HuH-7.5 (cell line): ENCODE measurements around the gene JTB.

Experiments used
- DNase-seq: peaks from one replicate; pipeline ENCODE4 v3.0.0; 2011; ENCODE audit warnings: low spot score

Gene JTB

GRCh38 chr1:153953859-153954365 is 23.6 kb downstream of the JTB start:
- DNase-seq = peak; percentile 89

GRCh38 chr1:153951801-153952200 is 25.7 kb downstream of the JTB start:
- no peak for DNase-seq

GRCh38 chr1:153951183-153951582 is 26.3 kb downstream of the JTB start:
- DNase-seq = no peak

GRCh38 chr1:153946622-153947241 is 30.7 kb downstream of the JTB start, which contains the start of gene DENND4B:
Gene DENND4B, minus strand, starts transcription at chr1:153946718. Its CDS starts 2,344 bp downstream, at chr1:153944374.
- DNase-seq = peak; percentile 100

- peak; percentile 83 for DNase-seq
Measured at GRCh38 chr1:153945795-153946621, 31.5 kb downstream of the JTB start.

GRCh38 chr1:153945131-153945794 is 32.2 kb downstream of the JTB start:
- DNase-seq = no peak

GRCh38 chr1:153944827-153945117 is 32.7 kb downstream of the JTB start:
- DNase-seq = no peak

- no peak for DNase-seq
Measured at GRCh38 chr1:153944005-153944826, 33.3 kb downstream of the JTB start.

GRCh38 chr1:153942766-153943549 is 34.5 kb downstream of the JTB start:
- no peak for DNase-seq

- no peak for DNase-seq
Measured at GRCh38 chr1:153941826-153942725, 35.4 kb downstream of the JTB start.

GRCh38 chr1:153940756-153941155 is 36.7 kb downstream of the JTB start:
- no peak for DNase-seq

GRCh38 chr1:153939476-153939875 is 38.0 kb downstream of the JTB start:
- no peak for DNase-seq

GRCh38 chr1:153938996-153939395 is 38.5 kb downstream of the JTB start:
- no peak for DNase-seq

- DNase-seq = no peak
Measured at GRCh38 chr1:153937331-153937730, 40.1 kb downstream of the JTB start.

- no peak for DNase-seq
Measured at GRCh38 chr1:153936011-153936802, 41.3 kb downstream of the JTB start.

- DNase-seq = no peak
Measured at GRCh38 chr1:153934746-153935145, 42.7 kb downstream of the JTB start.

- DNase-seq = no peak
Measured at GRCh38 chr1:153933955-153934354, 43.5 kb downstream of the JTB start.

- no peak for DNase-seq
Measured at GRCh38 chr1:153933430-153933829, 44.0 kb downstream of the JTB start.
